Left lobe of liver (tissue), 2 donors: ENCODE results near the gene COG5. TPM values are rescaled to one million over a fixed set of nuclear protein-coding genes. Genes with fewer than 3 reads are reported as not detected.
A peak's percentile ranks its signal among the peaks of the same experiment; 100 is the strongest.

Experiments used
- ATAC-seq: fragments of 200-7000 bp; cut with Tn5 transposase; one replicate; pipeline ENCODE4 v1.9.1; 2020; ENCODE audit warnings: mild to moderate bottlenecking, moderate library complexity
- DNase-seq: peaks from one replicate; pipeline ENCODE4 v3.0.0-alpha.2; 2020; ENCODE audit warnings: low spot score
- total RNA-seq: library from RNA; stranded (reverse); gene quantifications from one replicate; pipeline ENCODE4 v1.2.1, GENCODE V29; 2021
- donor health status: DM: no; HTN: no; CAD: no; lungs with moderate emphysema.
- donor health status: DM: no; HTN: yes; CAD: no.

The COG5 gene
- 12.9 TPM for total RNA-seq

DNA sequence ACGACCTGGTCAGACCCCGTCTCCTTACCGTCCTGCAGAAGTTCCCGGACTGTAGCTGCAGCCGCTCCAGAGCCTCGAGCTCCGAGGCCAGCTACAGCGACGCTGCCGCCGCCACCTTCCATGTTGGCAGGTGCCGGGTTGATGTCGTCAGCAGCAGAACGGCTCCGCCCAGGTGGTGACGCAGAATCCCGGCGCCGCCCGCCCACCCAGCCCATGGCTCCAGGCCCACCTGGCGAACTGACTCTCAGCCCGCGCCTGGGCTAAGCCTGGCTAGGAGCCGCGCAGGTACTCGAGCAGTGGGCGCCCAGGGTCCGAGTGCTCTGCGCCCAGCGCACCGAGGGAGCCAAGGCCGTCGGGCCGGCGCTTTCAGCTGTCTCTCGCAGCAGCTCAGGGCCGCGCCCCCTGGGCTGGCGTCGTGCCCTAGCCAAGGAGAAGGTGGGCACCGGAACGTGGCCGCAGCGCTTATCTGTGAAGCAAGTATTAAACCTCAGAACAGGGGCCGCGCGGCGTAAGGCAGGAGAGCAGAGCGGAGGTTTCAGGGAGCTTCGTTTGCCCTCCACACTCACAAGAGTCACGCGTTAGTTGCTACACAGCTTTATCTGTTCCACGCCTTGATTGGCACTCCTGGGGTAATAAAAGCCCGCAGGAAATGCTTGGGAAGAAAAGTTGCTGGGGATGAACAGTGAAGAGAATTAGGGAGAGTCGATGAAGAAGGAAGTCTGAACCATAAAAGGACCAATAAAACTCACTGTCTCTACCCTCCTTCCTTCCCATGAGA lies at the start of gene COG5, which contains the start of gene DUS4L:
Gene COG5, minus strand, starts transcription at position 146 of the 778 bp plus-strand sequence. Its CDS starts 24 bp downstream, at position 122.
Gene DUS4L, plus strand, starts transcription at position 197 of the 778 bp plus-strand sequence. CDS start 3,100 bp downstream, outside the sequence.
- ATAC-seq (peak; percentile 93), DNase-seq (peak; percentile 88)

GRCh38 chr7:107613439-107613838 lies 49.7 kb upstream of the COG5 start:
- DNase-seq, result no peak
- no peak for ATAC-seq

DNA sequence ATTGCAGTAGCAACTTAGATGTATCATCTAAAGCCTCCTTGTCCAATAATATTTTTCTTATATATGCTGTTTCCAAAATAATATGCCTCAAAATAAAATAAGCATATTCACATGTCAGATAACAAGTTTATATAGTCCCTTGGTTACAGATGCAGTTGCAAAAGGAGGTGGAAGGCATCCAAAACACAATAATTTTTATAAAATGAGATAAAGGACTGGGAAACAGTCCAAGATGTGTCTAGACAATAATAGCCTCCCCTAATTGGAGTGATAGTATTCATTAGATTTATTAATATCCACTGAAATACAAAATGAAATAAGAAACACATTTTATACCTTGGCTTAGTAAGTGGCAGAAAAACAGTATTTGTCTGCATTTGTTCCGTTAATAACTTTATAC lies 46.6 kb upstream of the COG5 start:
- ATAC-seq (no peak), DNase-seq (no peak)

DNA sequence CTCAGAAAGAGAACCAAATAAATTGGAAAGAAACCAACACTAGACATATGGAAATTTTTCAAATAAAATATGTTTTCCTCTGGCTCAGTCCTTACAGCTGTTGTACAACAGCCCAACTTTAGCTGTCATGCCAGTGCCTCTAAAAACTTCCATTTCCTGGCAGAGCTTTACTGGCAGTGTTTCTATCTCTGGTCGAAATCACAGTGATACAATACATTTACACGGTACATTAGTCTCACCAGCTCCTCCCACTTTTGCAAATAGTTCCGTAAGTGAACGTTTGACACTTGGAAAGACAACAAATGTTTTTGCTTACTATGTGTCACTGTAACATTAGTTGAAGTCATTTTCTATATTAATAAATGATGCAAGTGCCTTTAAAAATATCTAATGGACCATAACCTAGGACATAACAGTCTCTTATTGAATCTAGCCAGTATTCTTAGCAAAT lies 46.1 kb upstream of the COG5 start:
- ATAC-seq (no peak), DNase-seq (no peak)

DNA sequence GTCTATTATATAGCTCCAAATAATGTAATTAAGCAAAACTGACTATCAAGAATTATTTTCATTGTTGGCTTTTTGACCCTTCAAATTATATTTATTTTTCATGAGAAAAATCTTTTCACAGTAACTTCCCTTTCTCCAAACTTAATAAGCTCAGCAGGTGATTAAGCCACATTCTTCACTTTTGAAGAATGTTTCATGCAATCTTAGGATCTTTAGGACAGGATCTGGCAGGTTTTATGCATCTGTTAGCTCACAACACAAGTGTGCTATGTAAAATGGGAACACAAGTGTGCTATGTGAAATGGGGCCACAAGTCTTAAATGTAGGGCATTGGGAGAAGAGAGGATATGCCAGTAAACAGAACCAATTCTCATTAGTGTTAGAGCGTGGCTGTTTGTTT lies 42.6 kb upstream of the COG5 start:
- DNase-seq (no peak), ATAC-seq (no peak)

DNA sequence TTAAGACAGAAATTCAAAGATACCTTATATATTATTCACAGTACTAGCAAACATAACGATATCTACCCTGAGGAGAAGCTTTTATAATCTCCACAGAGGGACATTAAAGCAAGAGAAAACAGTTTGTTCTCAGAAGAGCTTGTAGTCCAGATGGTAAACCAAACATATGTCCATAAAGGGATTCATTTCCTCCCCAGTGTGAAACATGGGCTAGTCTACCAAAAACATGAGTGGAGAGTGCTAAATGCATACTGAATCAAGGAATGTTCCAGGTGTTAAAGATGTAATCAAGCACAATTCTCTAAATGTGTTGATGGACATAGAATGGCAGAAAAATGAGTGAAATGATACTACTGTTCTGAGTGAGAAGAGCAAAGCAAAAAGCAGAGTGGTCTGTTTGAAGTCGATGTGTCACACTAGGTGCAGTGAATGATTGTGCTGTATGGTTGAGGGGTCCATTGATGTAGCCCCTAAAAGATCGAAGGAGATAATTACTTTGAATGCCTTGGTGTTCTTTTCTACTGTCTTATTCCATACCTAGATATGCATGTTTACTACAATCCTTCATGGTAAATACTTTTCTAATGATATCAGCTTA lies 41.6 kb upstream of the COG5 start:
- ATAC-seq, result no peak
- no peak for DNase-seq

GRCh38 chr7:107600816-107601215 lies 37.1 kb upstream of the COG5 start:
- DNase-seq, result no peak
- ATAC-seq, result no peak

- DNase-seq, result no peak
- ATAC-seq, result no peak
Measured at GRCh38 chr7:107599262-107599661, 35.5 kb upstream of the COG5 start.

GRCh38 chr7:107597953-107598352 lies 34.2 kb upstream of the COG5 start:
- ATAC-seq (no peak), DNase-seq (no peak)

GRCh38 chr7:107597582-107597916 lies 33.8 kb upstream of the COG5 start:
- ATAC-seq, result no peak
- no peak for DNase-seq

DNA sequence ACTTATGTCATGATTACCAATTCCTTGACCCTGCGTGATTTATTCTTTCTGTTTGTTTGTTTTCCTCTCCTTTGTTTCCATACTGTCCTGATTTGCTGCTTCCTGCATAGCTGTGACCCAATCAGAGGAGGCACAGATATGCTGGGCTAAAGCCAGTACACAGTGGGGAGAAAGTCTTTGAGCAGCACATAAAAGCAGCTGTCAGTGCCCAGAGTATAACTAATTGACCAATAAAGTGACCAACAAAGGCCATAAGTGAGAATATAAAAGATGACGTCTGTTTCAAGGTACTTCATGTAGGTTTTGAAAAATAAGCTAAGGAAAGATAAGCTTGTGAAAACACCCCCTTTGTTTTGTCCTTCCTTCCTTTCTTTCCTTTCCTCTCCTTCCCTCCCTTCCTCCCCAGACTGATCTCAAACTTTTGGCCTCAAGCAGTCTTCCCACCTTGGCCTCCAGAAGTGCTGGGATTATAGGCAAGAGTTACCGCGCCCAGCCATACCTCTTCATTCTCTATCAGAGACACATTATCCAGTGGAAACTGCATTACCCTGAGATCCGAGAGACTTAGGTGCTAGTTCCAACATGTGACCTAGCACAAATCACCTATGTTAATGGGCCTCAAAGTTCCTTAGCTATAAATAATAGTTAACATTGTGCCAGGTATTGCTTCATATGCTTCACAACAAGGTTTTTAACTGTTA lies 33.3 kb upstream of the COG5 start:
- DNase-seq, result no peak

GRCh38 chr7:107594961-107595737 lies 31.4 kb upstream of the COG5 start:
- ATAC-seq (peak; percentile 49), DNase-seq (no peak)

More for the DNA sequence above, 33.3 kb upstream of the COG5 start:
- ATAC-seq, result no peak

- DNase-seq (no peak), ATAC-seq (no peak)
Measured at GRCh38 chr7:107593025-107593410, 29.3 kb upstream of the COG5 start.

DNA sequence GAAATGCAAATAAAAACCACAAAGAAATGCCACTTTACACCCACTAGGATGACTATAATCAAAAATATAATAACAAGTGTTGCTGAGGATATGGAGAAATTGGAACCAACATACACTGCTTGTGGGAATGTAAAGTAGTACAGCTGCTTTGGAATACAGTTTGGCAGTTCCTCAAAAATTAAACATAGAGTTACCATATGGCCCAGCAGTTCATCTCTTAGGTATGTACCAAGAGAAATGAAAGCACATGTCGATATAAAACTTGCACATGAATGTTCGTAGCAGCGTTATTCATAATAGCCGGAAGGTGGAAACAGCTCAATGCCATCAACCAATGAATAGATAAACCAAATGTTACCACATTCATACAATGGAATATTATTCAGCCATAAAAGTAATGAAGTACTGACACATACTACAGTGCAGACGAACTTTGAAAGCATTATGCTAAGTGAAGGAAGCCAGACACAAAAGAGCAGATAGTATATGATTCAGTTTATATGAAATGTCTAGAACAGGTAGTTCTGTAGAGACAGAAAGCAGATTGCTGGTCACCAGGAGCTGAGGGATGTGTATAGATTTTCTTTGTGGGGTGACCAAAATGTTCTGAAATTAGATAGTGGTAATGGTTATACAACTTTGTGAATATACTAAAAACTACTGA lies 28.8 kb upstream of the COG5 start:
- ATAC-seq, result no peak
- no peak for DNase-seq

DNA sequence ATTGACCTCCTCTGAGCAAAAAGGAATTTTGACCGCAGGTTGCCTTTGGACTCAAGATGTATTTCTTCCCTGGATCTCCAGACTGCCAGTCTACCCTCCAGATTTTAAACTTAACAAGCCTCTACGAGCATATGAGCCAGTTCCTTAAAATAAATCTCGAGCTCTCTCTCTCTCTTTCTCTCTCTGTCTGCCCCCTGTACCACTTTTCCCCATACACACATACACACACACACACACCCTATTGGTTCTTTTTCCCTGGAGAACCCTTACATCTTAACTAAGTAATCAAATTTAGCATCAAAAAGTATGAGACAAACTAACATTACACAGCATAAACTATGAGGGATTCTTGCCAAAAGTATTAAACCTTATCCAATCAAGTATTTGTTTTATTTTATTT lies 27.7 kb upstream of the COG5 start:
- ATAC-seq, result no peak
- no peak for DNase-seq

GRCh38 chr7:107588529-107589130 lies 24.9 kb upstream of the COG5 start:
- DNase-seq, result no peak

GRCh38 chr7:107584716-107585115 lies 21.0 kb upstream of the COG5 start:
- DNase-seq (no peak), ATAC-seq (no peak)

More at GRCh38 chr7:107588529-107589130, 24.9 kb upstream of the COG5 start:
- ATAC-seq, result no peak

GRCh38 chr7:107582875-107583274 lies 19.2 kb upstream of the COG5 start:
- DNase-seq (no peak), ATAC-seq (no peak)

DNA sequence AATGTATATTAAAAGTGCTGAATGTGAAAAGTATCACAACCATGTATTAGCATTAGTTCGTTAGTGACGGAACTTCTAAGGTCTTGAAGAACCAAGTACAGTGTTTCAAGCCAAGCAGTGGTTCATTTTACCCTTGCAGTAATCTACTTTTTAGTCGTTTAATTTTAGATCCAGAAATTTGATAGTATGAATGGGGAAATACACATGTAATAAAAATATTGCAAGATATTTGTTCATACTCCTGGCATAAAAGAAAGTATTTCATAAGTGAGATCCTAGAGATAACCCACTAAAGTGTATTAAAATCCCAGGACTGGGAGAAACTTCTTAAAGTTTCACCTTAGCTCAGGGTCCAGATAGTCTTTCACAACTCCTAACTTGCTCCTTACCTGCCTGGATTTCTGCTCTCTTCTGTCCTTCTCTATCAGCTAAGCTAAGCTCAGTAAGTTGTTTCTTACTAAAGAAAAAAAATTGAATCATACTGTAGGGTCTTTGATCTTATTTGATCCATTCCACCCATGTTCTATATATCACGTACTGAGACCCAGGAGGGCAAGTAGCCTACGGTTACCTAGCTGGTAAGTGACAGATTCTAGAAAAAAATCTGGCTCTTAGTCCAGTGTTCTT lies 17.8 kb upstream of the COG5 start:
- ATAC-seq, result no peak
- no peak for DNase-seq
